Measurements from ENCODE around the gene LRRC23. TPM values are rescaled to one million over a fixed set of nuclear protein-coding genes. Genes with fewer than 3 reads are reported as not detected.

LRRC23 gene
- polyA plus RNA-seq, 1 of the 3 experiments (the other 2 are of a cell fraction) = 11.9 TPM

GRCh38 chr12:6927379-6928021, 22.9 kb downstream of the LRRC23 start, which contains the start of gene ATN1:
TSS of gene ATN1 (plus strand) at chr12:6927959. CDS start at chr12:6934002, 6,043 bp downstream.
- Histone ChIP-seq H3K4me2 (peak within 1 kb of the TSS; percentile 95), H3F3A (replicated peaks; ENCODE audit: insufficient read depth) (peaks cover 33% of the 10 kb centered on the region), H3K9ac (peak within 1 kb of the TSS; percentile 94), H3K27me3 (ENCODE audit: insufficient read depth) (no peaks in the 10 kb centered on the region), H3K36me3 (replicated peaks in 1 of 2; ENCODE audit: control insufficient read depth in 1 of 2, insufficient read depth in 2 of 2, low read length in 1 of 2) (peaks cover 5 to 18% of the 10 kb centered on the region in 2 experiments), H2AFZ (ENCODE audit: low read depth) (peak within 1 kb of the TSS; percentile 68), H3K4me3 (ENCODE audit: low read depth in 2 of 2, low read length in 1 of 2) (peak within 1 kb of the TSS; percentile 82 to 87), H3K9me2 (no peaks in the 10 kb centered on the region), H4K20me1 (ENCODE audit: insufficient read depth) (peaks cover 39% of the 10 kb centered on the region), H3K79me2 (ENCODE audit: insufficient read depth) (peaks cover 60% of the 10 kb centered on the region), H3K27ac (ENCODE audit: low read depth in 2 of 2, low read length in 1 of 2) (peak within 1 kb of the TSS; percentile 76 to 90), H3K4me1 (ENCODE audit: control insufficient read depth in 1 of 2, insufficient read depth in 2 of 2, low read depth in 1 of 2, low read length in 1 of 2) (peaks cover 37 to 38% of the 10 kb centered on the region in 2 experiments), H3K9me3 (no peaks in the 10 kb centered on the region)
- DNase-seq = peak; percentile 91
- CTCF ChIA-PET = interaction anchor here (0.8 to 8.2 kb wide), 11 partner anchors 10 to 181 kb away, joined by 3 to 134 read pairs (median 10); partner anchors contain the start of genes C12orf57, ENO2 and RNU7-1
- TF ChIP-seq IRF3 (IDR thresholded peaks at IDR 0.05; ENCODE audit: low read depth, low read length) (no peak), TAF1 (IDR thresholded peaks at IDR 0.05; ENCODE audit: borderline replicate concordance, low read depth, low read length) (peak; percentile 74), POLR2AphosphoS5 (IDR thresholded peaks at IDR 0.05; ENCODE audit: low read depth, low read length) (peak; percentile 68), CHD2 (IDR thresholded peaks at IDR 0.05; ENCODE audit: low read length, partially characterized antibody) (peak; percentile 89), MAX (IDR thresholded peaks at IDR 0.05; ENCODE audit: low read depth) (peak; percentile 60; the same call in 1 of the 2 replicates), SIN3A (IDR thresholded peaks at IDR 0.05; ENCODE audit: borderline replicate concordance, low read depth, low read length) (0 out of 2 replicates have a peak, but pooled peaks have one; percentile 45), EP300 (IDR thresholded peaks at IDR 0.05; ENCODE audit: borderline replicate concordance in 1 of 2, low read depth in 1 of 2, low read length in 1 of 2) (peak; percentile 16 to 38; a peak in 2 of 4 replicates), GATA2 (CRISPR knock-in tag; IDR thresholded peaks at IDR 0.05) (no peak)
- WGBS (ENCODE audit: low lambda C conversion rate) = 2% methylated on average over 48 of the region's 66 CpGs
- POLR2A ChIA-PET = interaction anchor here (0.7 to 7.3 kb wide), 7 partner anchors 10 to 60 kb away, joined by 3 to 82 read pairs (median 4); partner anchors contain the start of genes C12orf57, ENO2 and RNU7-1

- Histone ChIP-seq H3K36me3 (replicated peaks in 1 of 2; ENCODE audit: control insufficient read depth in 1 of 2, insufficient read depth in 2 of 2, low read length in 1 of 2) (peaks cover 8 to 25% of the 10 kb centered on the region in 2 experiments), H4K20me1 (ENCODE audit: insufficient read depth) (peaks cover 46% of the 10 kb centered on the region), H3K9me2 (no peaks in the 10 kb centered on the region), H3F3A (replicated peaks; ENCODE audit: insufficient read depth) (peaks cover 33% of the 10 kb centered on the region), H3K4me2 (peak overlapping the region; percentile 95), H2AFZ (ENCODE audit: low read depth) (no peak overlapping the region), H3K27ac (ENCODE audit: low read depth in 2 of 2, low read length in 1 of 2) (peak overlapping the region; percentile 50 to 76; a peak in 3 of 4 replicates), H3K79me2 (ENCODE audit: insufficient read depth) (peaks cover 67% of the 10 kb centered on the region), H3K4me3 (ENCODE audit: low read depth in 2 of 2, low read length in 1 of 2) (peak overlapping the region; percentile 82 to 87), H3K27me3 (ENCODE audit: insufficient read depth) (no peaks in the 10 kb centered on the region), H3K9ac (peak overlapping the region; percentile 94), H3K4me1 (ENCODE audit: control insufficient read depth in 1 of 2, insufficient read depth in 2 of 2, low read depth in 1 of 2, low read length in 1 of 2) (peaks cover 37 to 38% of the 10 kb centered on the region in 2 experiments), H3K9me3 (no peaks in the 10 kb centered on the region)
- TF ChIP-seq RAD21 (IDR thresholded peaks at IDR 0.05; ENCODE audit: low read length) (no peak), EP300 (IDR thresholded peaks at IDR 0.05; ENCODE audit: borderline replicate concordance in 1 of 2, low read depth in 1 of 2, low read length in 1 of 2) (no peak), USF1 (IDR thresholded peaks at IDR 0.05; ENCODE audit: borderline replicate concordance, low read depth) (no peak), YY1 (IDR thresholded peaks at IDR 0.05; ENCODE audit: low read depth) (0 out of 2 replicates have a peak, but pooled peaks have one; percentile 23)
- 0% methylated on average over 11 of the region's 79 CpGs for WGBS (ENCODE audit: low lambda C conversion rate)
- ChIA-PET CTCF (interaction anchor here (1.1 to 6.7 kb wide), 4 partner anchors 10 to 36 kb away, joined by 3 to 33 read pairs (median 12); partner anchors contain the start of genes C12orf57 and RNU7-1), POLR2A (interaction anchor here (0.6 to 7.3 kb wide), 6 partner anchors 10 to 21 kb away, joined by 3 to 82 read pairs (median 6); partner anchors contain the start of genes C12orf57, ENO2 and RNU7-1)
- peak; percentile 78 for DNase-seq
These were observed 23.5 kb downstream of the LRRC23 start for GRCh38 chr12:6928022-6928702.
